Measurements from ENCODE around the gene RBM48.

DNA sequence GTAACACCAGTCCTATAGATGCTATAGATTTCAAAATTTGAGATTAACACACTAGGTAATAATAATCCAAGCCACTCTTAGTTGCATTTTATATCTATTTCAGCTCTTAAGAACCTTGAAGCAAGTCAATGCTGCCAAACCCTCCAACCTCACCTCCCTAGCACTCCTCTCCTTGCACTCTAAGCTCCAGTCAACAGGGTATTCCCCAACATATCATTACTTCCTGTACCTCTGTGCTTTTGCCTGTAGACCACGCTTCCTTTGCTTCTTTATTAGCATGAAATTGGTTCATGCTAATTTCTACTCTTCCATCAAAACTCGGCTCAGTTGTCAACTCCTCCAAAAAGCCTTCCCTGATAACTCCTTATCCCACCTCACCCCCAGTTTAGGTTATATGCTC, 24.8 kb upstream of the RBM48 start:
- no peak for TF ChIP-seq CTCF (IDR thresholded peaks at IDR 0.05; ENCODE audit: low read depth, low read length)
- no peak for TF ChIP-seq POLR2A (IDR thresholded peaks at IDR 0.05; ENCODE audit: extremely low read depth, insufficient read length)
- TF ChIP-seq MYC (IDR thresholded peaks at IDR 0.05; ENCODE audit: low read depth, low read length): no peak

Measured in NB4 (cell line).